ENCODE measurements around the gene TNFRSF4.

The TNFRSF4 gene

DNA sequence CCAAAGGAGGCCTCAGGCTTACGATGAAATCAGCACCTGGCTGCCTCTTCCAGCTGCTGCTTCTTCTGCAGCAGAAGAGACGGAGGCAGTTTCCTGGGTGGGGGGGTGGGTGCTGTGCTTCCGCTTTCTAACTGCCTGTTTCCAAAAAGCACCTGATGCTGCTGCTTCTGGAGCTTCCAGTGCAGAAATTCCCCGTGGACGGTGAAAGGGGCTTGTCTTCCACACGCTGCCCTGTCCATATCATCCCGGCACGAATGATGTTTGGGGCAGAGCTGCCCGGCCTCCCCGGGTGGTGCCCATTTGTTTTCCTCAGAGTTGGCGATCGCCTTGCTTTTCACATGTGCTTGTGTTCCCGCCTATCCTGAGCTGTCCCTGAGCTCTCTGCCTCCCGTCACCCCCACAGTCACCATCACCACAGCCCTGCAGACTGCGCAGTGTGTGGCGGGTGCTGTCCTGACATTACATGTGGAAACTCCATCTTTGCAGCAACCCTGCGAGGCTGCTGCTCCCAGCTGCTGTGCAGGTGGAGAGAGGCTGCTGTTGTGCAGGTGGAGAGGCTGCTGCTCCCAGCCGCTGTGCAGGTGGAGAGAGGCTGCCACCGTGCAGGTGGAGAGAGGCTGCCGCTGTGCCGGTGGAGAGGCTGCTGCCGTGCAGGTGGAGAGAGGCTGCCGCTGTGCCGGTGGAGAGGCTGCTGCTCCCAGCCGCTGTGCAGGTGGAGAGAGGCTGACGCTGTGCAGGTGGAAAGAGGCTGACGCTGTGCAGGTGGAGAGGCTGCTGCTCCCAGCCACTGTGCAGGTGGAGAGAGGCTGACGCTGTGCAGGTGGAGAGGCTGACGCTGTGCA lies 38.5 kb downstream of the TNFRSF4 start:
- no peak for DNase-seq (ENCODE audit: low spot score)

DNA sequence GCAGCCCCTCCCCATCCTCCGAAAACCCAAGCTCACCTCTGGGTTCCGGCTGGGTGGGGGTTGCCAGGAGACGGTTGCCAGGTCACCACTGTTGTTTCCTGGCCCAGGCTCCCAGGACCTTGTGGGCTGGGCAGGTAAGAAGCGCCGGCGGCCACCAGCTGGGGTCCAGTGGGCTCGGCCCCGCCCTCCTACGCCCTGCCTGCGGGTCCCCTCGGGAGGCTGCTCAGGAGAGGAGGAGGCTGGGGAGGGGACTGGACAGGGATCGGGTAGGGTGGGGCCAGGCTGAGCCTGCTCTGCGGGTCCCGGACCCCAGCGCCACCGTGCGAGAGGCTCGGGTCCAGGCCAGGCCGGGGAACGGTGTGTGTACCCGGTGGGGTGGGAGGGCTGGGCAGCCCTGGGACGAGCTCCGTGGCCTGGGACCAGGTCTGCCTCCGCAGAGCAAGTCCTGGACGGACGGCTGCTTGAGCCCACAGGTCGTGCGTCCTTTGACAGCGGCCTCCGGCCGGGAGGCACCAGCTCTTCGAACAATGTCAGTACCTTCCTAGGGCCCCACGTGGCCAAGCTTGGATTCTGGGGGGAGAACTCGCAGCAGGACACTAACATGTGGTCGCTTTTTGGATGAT lies 40.0 kb downstream of the TNFRSF4 start, which contains the start of gene TTLL10:
Gene TTLL10, plus strand, starts transcription at position 88 of the 623 bp plus-strand sequence. CDS start 5,336 bp downstream, outside the sequence.
- no peak for DNase-seq (ENCODE audit: low spot score)
- peaks cover 16% of the 10 kb centered on the region for H3K27me3 Mint-ChIP-seq (ENCODE audit: low read depth)
- H3K9me3 Mint-ChIP-seq, result no peaks in the 10 kb centered on the region
- peaks cover 4% of the 10 kb centered on the region for H3K4me1 Mint-ChIP-seq (ENCODE audit: low read depth)
- H3K4me3 Mint-ChIP-seq, result no peak within 1 kb of the TSS
- no peak within 1 kb of the TSS for H3K27ac Mint-ChIP-seq
- H3K36me3 Mint-ChIP-seq (ENCODE audit: low read depth), result no peaks in the 10 kb centered on the region

More for the DNA sequence above, 38.5 kb downstream of the TNFRSF4 start:
- Mint-ChIP-seq H3K36me3 (ENCODE audit: low read depth) (no peaks in the 10 kb centered on the region), H3K27me3 (ENCODE audit: low read depth) (peaks cover 13% of the 10 kb centered on the region), H3K4me1 (ENCODE audit: low read depth) (no peaks in the 10 kb centered on the region), H3K9me3 (no peaks in the 10 kb centered on the region), H3K4me3 (no peak overlapping the region), H3K27ac (no peak overlapping the region)

DNA sequence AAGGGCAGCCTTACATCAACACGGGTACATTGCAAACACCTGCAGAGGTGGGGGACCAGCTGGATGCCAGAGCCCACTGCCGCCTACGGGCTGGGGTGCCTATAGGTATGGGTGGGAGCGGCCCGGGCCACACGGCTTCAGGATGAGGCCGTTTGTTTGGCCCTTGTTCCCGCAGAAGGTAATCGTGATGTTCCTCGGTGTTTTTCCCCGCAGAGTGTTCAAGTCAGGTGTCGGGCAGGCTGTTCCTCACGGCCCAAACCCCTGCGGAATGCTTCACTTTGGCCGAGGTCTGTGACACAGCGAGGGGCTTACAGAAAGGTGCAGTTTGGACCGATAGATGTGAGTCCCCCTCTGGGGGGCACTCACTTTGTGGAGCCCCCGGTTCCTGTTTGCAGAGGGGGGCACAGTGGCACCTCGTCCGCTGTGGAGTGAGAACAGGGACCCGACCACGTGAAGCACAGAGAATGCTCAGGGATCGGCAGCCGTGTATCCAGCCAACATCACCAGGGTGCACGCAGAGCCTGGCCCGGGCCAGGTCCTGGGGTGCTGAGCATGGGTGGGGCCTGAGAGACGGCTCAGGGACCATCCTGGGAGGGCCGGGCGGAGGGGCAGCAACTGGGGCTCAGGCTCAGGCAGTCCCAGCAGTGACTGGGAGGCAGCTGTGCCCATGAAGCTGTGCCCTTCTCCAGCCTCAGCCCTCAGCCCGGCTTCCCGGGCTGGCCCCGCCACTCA lies 40.7 kb downstream of the TNFRSF4 start:
- peaks cover 16% of the 10 kb centered on the region for H3K27me3 Mint-ChIP-seq (ENCODE audit: low read depth)
- DNase-seq (ENCODE audit: low spot score), result no peak
- no peak overlapping the region for H3K27ac Mint-ChIP-seq
- peaks cover 4% of the 10 kb centered on the region for H3K4me1 Mint-ChIP-seq (ENCODE audit: low read depth)
- H3K36me3 Mint-ChIP-seq (ENCODE audit: low read depth), result no peaks in the 10 kb centered on the region
- no peaks in the 10 kb centered on the region for H3K9me3 Mint-ChIP-seq
- H3K4me3 Mint-ChIP-seq, result no peak overlapping the region

DNA sequence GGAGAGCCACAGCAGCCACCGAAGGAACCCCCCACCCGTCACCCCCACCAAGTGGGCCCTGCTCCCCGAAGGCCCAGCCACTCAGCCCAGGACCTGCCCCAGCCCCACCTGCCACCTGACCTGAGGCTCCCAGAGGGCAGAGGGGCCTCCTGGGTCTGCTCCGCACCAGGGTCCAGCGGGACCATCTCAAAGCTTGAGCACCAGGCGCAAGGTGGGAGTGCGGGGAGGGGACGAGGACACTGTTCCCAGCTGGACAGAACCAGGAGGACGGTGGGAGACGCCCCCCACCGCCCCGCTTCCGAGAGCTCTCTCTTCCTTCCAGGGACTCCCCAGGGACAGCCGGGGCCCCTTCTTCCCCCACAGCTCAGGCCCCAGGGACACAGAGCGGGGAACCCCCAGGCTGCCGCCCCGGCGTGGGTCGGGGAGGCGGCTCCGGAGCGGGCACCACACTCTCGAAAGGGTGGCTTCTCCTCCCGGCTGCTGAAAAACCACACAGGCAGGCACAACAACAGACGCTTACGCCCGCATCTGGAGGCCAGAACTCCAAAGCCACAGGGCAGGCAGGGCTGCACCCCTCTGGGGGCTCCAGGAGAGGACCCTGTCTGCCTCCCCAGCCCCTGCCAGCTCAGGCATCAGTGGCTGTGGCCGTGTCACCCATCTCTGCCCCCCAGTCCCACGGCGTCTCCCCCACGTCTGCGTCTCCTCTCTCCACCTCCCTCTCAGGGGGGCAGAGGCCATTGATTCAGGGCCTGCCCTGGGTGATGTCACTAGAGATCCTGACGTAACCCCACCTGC lies 42.2 kb downstream of the TNFRSF4 start:
- Mint-ChIP-seq H3K36me3 (ENCODE audit: low read depth) (no peaks in the 10 kb centered on the region), H3K4me1 (ENCODE audit: low read depth) (peaks cover 4% of the 10 kb centered on the region), H3K4me3 (no peak overlapping the region), H3K9me3 (no peaks in the 10 kb centered on the region), H3K27ac (peak overlapping the region; percentile 55), H3K27me3 (ENCODE audit: low read depth) (peaks cover 12% of the 10 kb centered on the region)
- no peak for DNase-seq (ENCODE audit: low spot score)

DNA sequence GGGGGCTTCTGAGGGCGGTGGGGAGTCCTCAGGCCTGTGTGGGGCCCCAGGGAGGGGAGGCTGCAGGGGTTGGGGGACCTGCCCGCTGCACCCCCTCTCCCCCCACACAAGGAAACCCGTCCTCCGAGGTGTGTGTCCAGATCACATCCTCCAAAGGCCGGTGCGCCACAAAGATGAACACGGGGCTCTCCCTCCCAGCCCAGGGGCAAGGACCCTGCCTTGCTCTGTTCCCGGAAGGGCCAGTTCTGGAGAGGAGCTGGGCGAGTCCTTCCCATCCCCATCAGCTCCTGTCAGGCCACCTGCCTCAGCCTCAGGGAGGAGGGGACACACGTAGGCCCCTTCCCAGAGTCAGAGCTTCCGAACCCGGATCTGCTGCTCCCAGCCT lies 42.8 kb downstream of the TNFRSF4 start:
- Mint-ChIP-seq H3K27me3 (ENCODE audit: low read depth) (peaks cover 11% of the 10 kb centered on the region), H3K9me3 (no peaks in the 10 kb centered on the region), H3K27ac (no peak overlapping the region), H3K36me3 (ENCODE audit: low read depth) (no peaks in the 10 kb centered on the region), H3K4me1 (ENCODE audit: low read depth) (peaks cover 4% of the 10 kb centered on the region), H3K4me3 (no peak overlapping the region)
- no peak for DNase-seq (ENCODE audit: low spot score)

DNA sequence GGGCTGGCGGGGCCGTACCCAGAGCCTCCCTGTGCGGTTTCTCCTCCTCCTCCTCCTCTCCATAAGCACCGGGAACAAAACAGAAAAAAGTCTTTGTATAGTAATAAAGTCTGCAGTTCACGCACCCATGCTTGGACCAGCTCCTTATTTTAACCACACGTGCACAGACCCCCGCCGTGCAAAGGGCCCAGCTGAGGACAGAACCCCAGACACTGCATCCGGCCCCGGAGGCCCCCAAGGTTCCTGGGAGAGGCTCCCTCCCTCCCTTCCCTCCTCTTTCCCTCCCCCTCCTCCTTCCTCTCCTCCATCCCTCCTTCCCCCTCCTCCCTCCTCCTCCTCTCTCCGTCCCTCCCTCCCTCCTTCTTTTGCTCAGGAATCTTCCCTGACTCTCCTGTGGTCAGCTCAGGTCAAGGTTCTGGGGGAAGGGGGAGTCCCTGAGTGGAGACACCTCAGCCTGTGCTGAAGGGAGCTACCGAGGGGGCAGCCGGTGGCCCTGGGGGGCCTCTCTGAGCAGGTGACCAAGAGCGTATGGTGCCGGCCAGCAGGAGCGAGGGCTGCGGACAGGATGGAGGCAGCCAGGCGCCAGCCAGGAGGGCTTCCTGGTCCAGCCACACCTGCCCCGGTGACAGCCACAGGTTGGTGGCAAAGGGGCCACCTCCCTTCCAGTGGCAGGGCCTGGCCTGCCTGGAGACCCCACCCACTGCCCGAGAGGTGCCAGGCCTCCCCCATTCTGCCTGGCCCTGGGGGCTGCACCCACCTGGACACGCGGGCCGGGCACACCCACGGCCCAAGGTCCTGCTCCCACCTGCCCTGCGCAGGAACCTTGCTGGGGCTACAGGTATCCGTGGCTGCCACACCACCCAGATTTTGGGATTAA lies 43.5 kb downstream of the TNFRSF4 start:
- Mint-ChIP-seq H3K36me3 (ENCODE audit: low read depth) (no peaks in the 10 kb centered on the region), H3K4me3 (no peak overlapping the region), H3K9me3 (no peaks in the 10 kb centered on the region), H3K27ac (no peak overlapping the region), H3K4me1 (ENCODE audit: low read depth) (peaks cover 4% of the 10 kb centered on the region), H3K27me3 (ENCODE audit: low read depth) (peaks cover 11% of the 10 kb centered on the region)
- DNase-seq (ENCODE audit: low spot score), result no peak

DNA sequence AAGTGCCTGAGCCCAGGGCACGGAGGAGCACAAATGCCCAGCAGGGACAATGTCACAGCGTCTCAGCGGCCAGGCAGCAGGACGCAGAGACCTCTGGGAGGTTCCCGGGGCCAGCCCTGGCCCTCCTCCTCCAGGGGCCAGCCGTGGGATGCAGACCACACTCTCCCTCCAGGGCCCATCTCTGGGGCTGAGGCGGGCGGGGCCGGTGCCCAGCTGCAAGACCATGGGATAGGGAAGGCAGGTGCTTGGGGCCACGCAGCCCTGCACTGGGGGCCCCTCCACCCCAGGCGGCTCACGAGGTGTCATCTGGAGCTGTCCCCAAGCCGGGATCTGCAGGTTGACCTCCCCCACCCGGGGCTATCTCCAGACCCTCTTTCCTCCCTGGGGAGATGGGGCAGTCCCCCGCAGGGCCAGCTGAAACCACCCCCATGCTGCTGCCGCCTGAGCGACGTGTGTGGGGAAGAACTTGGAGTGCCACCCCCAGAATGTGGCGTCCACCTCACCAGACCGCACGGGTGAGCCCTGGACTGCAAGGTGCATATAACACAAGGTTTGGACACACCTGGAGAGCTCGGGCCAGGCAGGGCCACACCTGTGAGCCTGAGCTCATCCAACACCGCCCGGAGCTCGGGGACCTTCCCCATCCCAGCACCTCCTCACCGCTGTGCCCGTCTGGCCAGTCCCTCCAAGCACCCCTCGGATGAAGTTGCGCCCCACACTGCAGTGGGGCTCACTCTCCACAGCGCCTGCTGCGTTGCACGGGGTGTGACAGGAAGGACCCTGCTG lies 44.3 kb downstream of the TNFRSF4 start:
- DNase-seq (ENCODE audit: low spot score), result no peak
- no peaks in the 10 kb centered on the region for H3K9me3 Mint-ChIP-seq
- no peaks in the 10 kb centered on the region for H3K36me3 Mint-ChIP-seq (ENCODE audit: low read depth)
- no peak overlapping the region for H3K4me3 Mint-ChIP-seq
- H3K4me1 Mint-ChIP-seq (ENCODE audit: low read depth), result peaks cover 4% of the 10 kb centered on the region
- no peak overlapping the region for H3K27ac Mint-ChIP-seq
- H3K27me3 Mint-ChIP-seq (ENCODE audit: low read depth), result peaks cover 11% of the 10 kb centered on the region

DNA sequence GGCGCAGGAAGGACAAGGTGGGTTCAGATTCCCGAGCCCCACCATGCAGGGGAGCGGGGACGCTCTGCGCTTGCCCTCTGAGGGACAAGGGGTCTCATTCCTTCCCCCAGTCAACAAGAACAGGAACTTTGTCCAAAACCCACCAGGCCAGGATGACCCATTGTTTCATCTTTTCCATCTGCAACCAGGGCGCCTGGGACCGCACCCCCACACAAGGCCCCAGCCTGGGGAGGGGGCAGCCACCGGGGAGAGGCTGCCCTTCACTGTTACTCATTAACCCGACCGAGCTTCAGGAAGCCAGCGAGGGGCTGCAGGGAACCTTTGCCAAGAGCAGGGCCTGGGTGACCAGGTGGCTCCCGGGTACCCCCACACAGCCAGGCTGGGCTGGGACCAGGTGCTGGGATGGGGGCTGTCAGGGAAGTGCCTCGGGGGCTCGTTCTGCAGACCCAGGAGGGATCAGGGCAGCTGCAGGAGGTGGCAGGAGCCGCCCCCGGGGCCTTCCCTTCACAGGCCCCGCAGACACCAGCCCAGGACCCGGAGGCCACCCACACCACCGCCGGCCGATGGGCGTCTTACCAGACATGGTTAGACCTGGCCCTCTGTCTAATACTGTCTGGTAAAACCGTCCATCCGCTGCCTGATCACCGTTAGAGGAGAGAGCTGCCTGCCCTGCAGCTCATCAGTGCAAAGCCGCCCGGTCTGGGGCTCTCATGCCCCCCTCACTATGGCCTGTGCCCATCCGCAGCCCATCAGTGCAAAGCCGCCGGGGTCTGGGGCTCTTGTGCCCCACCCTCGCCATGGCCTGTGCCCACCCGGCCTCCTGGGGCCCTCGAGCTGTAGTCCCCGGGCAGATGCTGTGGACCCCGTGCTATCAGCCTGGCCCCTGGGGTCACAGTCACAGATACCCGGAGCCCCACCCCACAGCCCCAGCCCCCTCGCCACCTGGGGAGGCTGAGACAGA lies 45.2 kb downstream of the TNFRSF4 start:
- H3K27me3 Mint-ChIP-seq (ENCODE audit: low read depth), result peaks cover 10% of the 10 kb centered on the region
- no peaks in the 10 kb centered on the region for H3K36me3 Mint-ChIP-seq (ENCODE audit: low read depth)
- H3K4me3 Mint-ChIP-seq, result no peak overlapping the region
- no peaks in the 10 kb centered on the region for H3K9me3 Mint-ChIP-seq
- H3K27ac Mint-ChIP-seq, result no peak overlapping the region
- peaks cover 4% of the 10 kb centered on the region for H3K4me1 Mint-ChIP-seq (ENCODE audit: low read depth)
- no peak for DNase-seq (ENCODE audit: low spot score)

DNA sequence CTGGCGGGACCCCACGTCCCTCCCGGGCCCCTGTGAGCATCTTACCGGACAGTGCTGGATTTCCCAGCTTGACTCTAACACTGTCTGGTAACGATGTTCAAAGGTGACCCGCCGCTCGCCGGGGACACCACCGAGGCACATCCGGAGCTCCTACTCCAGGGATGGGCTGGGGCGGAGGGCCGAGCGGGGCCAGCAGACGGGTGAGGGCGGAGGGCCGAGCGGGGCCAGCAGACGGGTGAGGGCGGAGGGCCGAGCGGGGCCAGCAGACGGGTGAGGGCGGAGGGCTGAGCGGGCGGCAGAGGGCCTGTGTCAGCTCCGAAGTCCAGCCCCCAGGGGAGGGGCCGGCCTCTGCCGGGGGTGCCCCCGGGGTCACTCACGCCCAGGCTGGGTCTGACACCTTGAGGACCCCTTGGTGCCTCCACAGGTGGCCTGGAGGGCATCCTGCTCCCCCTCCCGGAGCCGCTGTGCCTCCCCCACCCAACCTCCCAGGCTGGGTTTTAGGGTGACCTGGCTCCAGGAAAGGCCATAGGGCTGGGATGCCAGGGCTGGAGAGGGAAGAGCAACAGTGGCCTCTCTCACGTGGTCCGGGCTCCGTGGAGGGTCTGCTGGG lies 46.0 kb downstream of the TNFRSF4 start:
- Mint-ChIP-seq H3K9me3 (no peaks in the 10 kb centered on the region), H3K36me3 (ENCODE audit: low read depth) (no peaks in the 10 kb centered on the region), H3K27me3 (ENCODE audit: low read depth) (peaks cover 10% of the 10 kb centered on the region), H3K4me3 (no peak overlapping the region), H3K4me1 (ENCODE audit: low read depth) (peaks cover 4% of the 10 kb centered on the region), H3K27ac (no peak overlapping the region)
- DNase-seq (ENCODE audit: low spot score), result no peak

DNA sequence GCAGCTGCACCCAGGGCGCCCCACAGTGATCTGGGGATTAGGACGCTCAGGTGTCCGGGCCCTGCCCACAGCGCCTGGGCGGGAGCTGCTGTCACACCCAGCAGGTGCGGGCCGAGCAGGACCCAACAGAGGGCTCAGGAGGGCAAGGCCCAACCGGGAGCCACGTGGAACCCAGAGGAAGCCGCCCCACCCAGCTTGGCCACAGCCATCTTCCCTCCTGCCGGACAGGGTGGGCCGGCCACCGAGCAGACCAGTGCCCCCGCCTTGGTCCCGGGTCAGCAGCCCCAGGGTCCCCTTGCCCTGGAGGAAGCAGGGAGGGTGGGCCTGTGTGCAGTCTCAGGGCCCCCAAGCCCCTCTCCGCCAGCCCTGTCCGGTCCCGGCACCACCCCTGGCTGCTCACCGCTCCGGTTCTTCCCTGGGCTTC lies 46.5 kb downstream of the TNFRSF4 start:
- H3K36me3 Mint-ChIP-seq (ENCODE audit: low read depth), result no peaks in the 10 kb centered on the region
- H3K9me3 Mint-ChIP-seq, result no peaks in the 10 kb centered on the region
- peaks cover 10% of the 10 kb centered on the region for H3K27me3 Mint-ChIP-seq (ENCODE audit: low read depth)
- peaks cover 4% of the 10 kb centered on the region for H3K4me1 Mint-ChIP-seq (ENCODE audit: low read depth)
- no peak overlapping the region for H3K4me3 Mint-ChIP-seq
- H3K27ac Mint-ChIP-seq, result no peak overlapping the region
- DNase-seq (ENCODE audit: low spot score), result no peak

DNA sequence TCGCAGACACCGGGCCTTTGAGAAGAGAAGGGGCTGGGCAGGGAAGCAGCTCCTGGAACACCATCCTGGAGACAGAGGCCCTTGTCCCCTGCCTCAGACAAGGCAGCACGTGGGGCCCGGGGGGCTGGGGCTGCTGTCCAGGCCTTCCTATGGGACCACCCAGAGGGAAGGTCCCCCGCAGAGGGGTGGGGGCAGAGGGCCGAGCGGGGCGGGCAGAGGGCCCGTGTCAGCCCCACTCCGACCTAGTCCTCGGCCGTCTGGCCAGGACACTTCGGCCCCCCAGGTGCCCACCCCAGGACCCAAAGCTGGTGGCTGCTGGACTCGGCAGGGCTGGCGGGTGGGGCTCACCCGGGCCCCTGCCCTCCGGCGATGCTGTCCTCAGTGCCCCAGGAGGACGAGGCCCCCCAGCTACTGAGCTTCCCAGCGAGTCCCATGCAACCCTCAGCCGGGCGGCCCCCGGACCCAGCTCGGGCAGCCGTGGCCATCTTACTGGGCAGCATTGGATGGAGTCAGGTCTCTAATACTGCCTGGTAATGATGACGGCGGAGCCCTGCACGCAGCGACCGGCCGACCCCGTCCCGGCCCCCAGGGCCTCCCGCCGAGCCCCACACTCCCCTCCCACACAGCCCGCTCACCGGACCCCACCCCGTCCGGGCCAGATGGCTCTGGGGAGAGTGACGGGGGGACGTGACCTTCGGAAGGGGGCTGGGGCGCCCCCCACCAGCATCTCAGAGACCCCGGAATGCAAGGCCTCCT lies 47.1 kb downstream of the TNFRSF4 start:
- no peaks in the 10 kb centered on the region for H3K36me3 Mint-ChIP-seq (ENCODE audit: low read depth)
- no peak overlapping the region for H3K27ac Mint-ChIP-seq
- H3K27me3 Mint-ChIP-seq (ENCODE audit: low read depth), result peaks cover 4% of the 10 kb centered on the region
- no peaks in the 10 kb centered on the region for H3K9me3 Mint-ChIP-seq
- no peak overlapping the region for H3K4me3 Mint-ChIP-seq
- DNase-seq (ENCODE audit: low spot score), result no peak
- H3K4me1 Mint-ChIP-seq (ENCODE audit: low read depth), result peaks cover 4% of the 10 kb centered on the region

All from T-helper 2 cell treated with Interferon-gamma antibody and Interleukin-4, amounts not matched to agents 5 μg/mL and 100 μg/mL, for 36 hours (primary cell).